Mesendoderm (in vitro differentiated cells): ENCODE measurements around the gene LY9.
A peak's percentile ranks its signal among the peaks of the same experiment; 100 is the strongest.

Experiments
- DNase-seq: peaks from one replicate; pipeline ENCODE4 v3.0.0; 2013
- H2AK5ac ChIP-seq: 2 replicates; pipeline ENCODE4 v1.6.1; 2013; ENCODE audit warnings: low read length, inconsistent platforms
- H2BK120ac ChIP-seq: 2 replicates; pipeline ENCODE4 v1.6.1; 2013; ENCODE audit warnings: low read depth, mild to moderate bottlenecking, low read length, moderate library complexity, mixed read lengths
- H2BK15ac ChIP-seq: replicated peaks from 2 replicates; pipeline ENCODE4 v1.6.1; 2013; ENCODE audit warnings: low read depth, mild to moderate bottlenecking, moderate library complexity
- H2BK5ac ChIP-seq: 2 replicates; pipeline ENCODE4 v1.6.1; 2013; ENCODE audit warnings: low read length, inconsistent platforms
- H3K18ac ChIP-seq: 2 replicates; pipeline ENCODE4 v1.6.1; 2013; ENCODE audit warnings: mild to moderate bottlenecking, low read length, mixed read lengths
- H3K23ac ChIP-seq: one replicate; pipeline ENCODE4 v1.6.1; 2013; ENCODE audit warnings: low read length
- H3K27ac ChIP-seq: 2 replicates; pipeline ENCODE4 v1.5.1; 2013; ENCODE audit warnings: low read depth, mild to moderate bottlenecking, inconsistent platforms, low read length, moderate library complexity
- H3K27me3 ChIP-seq: 2 replicates; pipeline ENCODE4 v1.6.1; 2013; ENCODE audit warnings: low read length, control low read depth, mild to moderate bottlenecking, inconsistent platforms; ENCODE audit not compliant: insufficient read depth, poor library complexity
- H3K36me3 ChIP-seq: 2 replicates; pipeline ENCODE4 v1.6.1; 2013; ENCODE audit warnings: low read length, inconsistent platforms; ENCODE audit not compliant: control insufficient read depth, insufficient read depth
- H3K4ac ChIP-seq: one replicate; pipeline ENCODE4 v1.6.1; 2013; ENCODE audit warnings: low read depth, mild to moderate bottlenecking, low read length, moderate library complexity
- H3K4me1 ChIP-seq: 2 replicates; pipeline ENCODE4 v1.6.1; 2013; ENCODE audit warnings: low read depth, low read length, inconsistent platforms; ENCODE audit not compliant: control insufficient read depth
- H3K4me2 ChIP-seq: 2 replicates; pipeline ENCODE4 v1.6.1; 2013; ENCODE audit warnings: low read length
- H3K4me3 ChIP-seq: 2 replicates; pipeline ENCODE4 v1.5.1; 2013; ENCODE audit warnings: mild to moderate bottlenecking, low read length
- H3K56ac ChIP-seq: one replicate; pipeline ENCODE4 v1.6.1; 2013; ENCODE audit warnings: low read length
- H3K79me1 ChIP-seq: 2 replicates; pipeline ENCODE4 v1.6.1; 2013; ENCODE audit warnings: low read length, inconsistent platforms
- H3K79me2 ChIP-seq: 2 replicates; pipeline ENCODE4 v1.6.1; 2013; ENCODE audit warnings: mild to moderate bottlenecking, low read length; ENCODE audit not compliant: control insufficient read depth, insufficient read depth
- H3K9ac ChIP-seq: 2 replicates; pipeline ENCODE4 v1.6.1; 2013; ENCODE audit warnings: low read length, inconsistent platforms
- H4K5ac ChIP-seq: one replicate; pipeline ENCODE4 v1.6.1; 2013; ENCODE audit warnings: low read length
- H4K8ac ChIP-seq: one replicate; pipeline ENCODE4 v1.6.1; 2013; ENCODE audit warnings: low read depth, mild to moderate bottlenecking, control low read depth, low read length, moderate library complexity
- WGBS: extraction: QIAGEN DNeasy Blood & Tissue Kit; methylation state at CpG from one replicate; pipeline ENCODE4 v1.1.7; 2013; ENCODE audit warnings: low lambda C conversion rate, missing lambda C conversion rate; ENCODE audit not compliant: insufficient coverage; ENCODE audit errors: extremely low coverage; 5-methylcytosine and 5-hydroxymethylcytosine counted together

Gene LY9

DNA sequence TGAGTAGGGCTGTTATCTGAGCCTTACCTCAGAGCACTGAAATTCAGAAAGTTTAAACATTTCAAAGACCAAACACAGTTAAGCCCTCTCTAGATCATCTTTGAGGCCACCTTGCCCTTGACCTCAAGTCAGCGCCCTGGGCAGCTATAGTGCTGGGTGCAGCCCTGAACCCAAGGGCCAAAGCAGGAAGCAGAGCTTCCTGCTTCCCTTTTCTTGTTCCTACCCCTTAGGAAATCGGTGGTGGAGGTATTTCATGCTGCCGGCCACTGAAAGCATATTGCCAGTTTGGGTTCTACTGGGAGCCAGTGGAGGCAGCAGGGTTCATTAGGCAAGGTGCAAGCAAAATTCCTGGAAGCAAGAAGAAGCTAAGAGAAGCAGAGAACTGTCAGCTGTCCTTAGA lies 40.6 kb downstream of the LY9 start:
- no peak overlapping the region for H3K4me3 ChIP-seq
- no peak overlapping the region for H3K9ac ChIP-seq
- H3K79me2 ChIP-seq: no peaks in the 10 kb centered on the region
- no peak overlapping the region for H3K4me2 ChIP-seq
- H4K5ac ChIP-seq: no peak overlapping the region
- no peak overlapping the region for H3K4ac ChIP-seq
- H2BK120ac ChIP-seq: no peak overlapping the region
- no peak overlapping the region for H3K18ac ChIP-seq
- no peak overlapping the region for H4K8ac ChIP-seq
- no peaks in the 10 kb centered on the region for H3K79me1 ChIP-seq
- H3K27me3 ChIP-seq: no peaks in the 10 kb centered on the region
- no peak for DNase-seq
- H3K56ac ChIP-seq: no peak overlapping the region
- no peak overlapping the region for H3K23ac ChIP-seq
- H3K27ac ChIP-seq: no peak overlapping the region
- H3K4me1 ChIP-seq: no peaks in the 10 kb centered on the region
- H3K36me3 ChIP-seq: no peaks in the 10 kb centered on the region
- H2BK5ac ChIP-seq: no peak overlapping the region
- no peak overlapping the region for H2BK15ac ChIP-seq
- no CpG with 5 or more reads among the region's 3 CpGs for WGBS
- H2AK5ac ChIP-seq: no peak overlapping the region

DNA sequence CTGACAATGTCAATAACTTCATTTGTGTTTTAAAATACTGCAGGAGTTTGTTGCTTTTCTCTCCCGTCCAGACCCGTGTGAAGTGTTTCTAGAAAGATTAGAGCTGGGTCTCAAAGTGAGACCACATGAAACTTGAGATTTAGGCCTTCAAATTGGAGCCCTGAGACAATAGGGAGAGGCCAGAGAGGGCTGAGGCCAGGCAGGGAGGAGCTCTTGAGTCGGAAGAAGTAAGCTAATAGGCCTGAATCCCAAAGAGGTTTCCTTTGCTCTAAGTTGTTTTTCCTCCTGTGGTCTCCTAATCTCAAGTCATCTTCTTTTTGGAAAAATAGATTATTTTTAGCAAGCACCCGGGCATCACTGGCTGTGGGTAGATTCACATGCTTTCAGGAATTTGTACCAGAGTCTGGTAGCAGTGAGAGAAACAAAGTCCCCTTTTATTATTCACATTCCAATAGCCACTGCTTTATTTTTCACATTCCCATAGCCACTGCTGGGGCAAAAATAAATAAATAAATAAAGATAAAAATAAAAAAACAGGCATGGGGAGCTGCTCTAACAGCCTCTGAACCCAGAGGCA lies 41.1 kb downstream of the LY9 start:
- Histone ChIP-seq H3K27me3 (no peaks in the 10 kb centered on the region), H3K4me1 (no peaks in the 10 kb centered on the region), H3K9ac (no peak overlapping the region), H3K79me2 (no peaks in the 10 kb centered on the region), H3K36me3 (no peaks in the 10 kb centered on the region), H3K4me3 (no peak overlapping the region), H2BK5ac (no peak overlapping the region), H2BK120ac (no peak overlapping the region), H2BK15ac (no peak overlapping the region), H3K23ac (no peak overlapping the region), H4K5ac (no peak overlapping the region), H2AK5ac (no peak overlapping the region), H4K8ac (no peak overlapping the region), H3K56ac (no peak overlapping the region), H3K4me2 (no peak overlapping the region), H3K27ac (no peak overlapping the region), H3K18ac (no peak overlapping the region), H3K4ac (no peak overlapping the region), H3K79me1 (no peaks in the 10 kb centered on the region)
- no peak for DNase-seq
- no CpG with 5 or more reads among the region's 4 CpGs for WGBS

DNA sequence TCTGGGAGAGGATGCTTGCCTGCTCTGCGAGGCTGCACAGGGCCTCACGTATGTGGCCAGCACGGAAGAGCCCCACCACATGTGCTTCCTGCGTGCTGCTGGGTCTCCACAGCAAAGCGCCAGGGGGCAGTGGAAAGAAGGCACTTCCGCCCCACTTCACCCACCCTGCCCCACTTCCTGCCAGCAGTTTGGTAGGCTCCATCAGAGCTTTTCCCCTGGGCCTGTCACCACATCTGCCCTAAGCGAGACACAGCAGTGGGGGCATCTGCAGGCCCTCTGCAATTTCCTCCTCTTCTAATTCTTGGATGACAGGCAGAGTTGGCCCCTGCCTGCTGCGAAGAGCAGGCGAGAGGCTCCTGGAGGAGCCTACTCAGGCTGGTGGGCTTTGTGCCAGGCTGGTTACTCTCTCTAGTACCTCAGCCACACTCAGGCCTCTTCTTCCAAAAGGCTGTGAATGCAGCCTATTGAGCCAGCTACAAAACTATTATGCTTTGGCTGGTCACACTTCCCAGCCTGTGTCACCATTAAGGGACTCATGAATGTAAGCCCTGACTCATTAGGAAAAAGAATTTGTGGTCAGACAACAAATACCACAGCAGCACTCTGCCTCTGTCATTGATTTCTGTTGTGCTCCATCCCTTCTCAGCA lies 41.7 kb downstream of the LY9 start:
- H4K8ac ChIP-seq: no peak overlapping the region
- no peaks in the 10 kb centered on the region for H3K36me3 ChIP-seq
- no peak overlapping the region for H3K27ac ChIP-seq
- no peak overlapping the region for H3K18ac ChIP-seq
- no peak overlapping the region for H3K4ac ChIP-seq
- H3K9ac ChIP-seq: no peak overlapping the region
- no peaks in the 10 kb centered on the region for H3K27me3 ChIP-seq
- H4K5ac ChIP-seq: no peak overlapping the region
- no peak overlapping the region for H2AK5ac ChIP-seq
- DNase-seq: peak; percentile 13
- H3K4me3 ChIP-seq: no peak overlapping the region
- H3K23ac ChIP-seq: no peak overlapping the region
- no peak overlapping the region for H2BK5ac ChIP-seq
- no peaks in the 10 kb centered on the region for H3K79me1 ChIP-seq
- no peaks in the 10 kb centered on the region for H3K4me1 ChIP-seq
- no CpG with 5 or more reads among the region's 9 CpGs for WGBS
- H3K4me2 ChIP-seq: no peak overlapping the region
- no peaks in the 10 kb centered on the region for H3K79me2 ChIP-seq
- H2BK120ac ChIP-seq: no peak overlapping the region
- H3K56ac ChIP-seq: no peak overlapping the region
- H2BK15ac ChIP-seq: no peak overlapping the region

DNA sequence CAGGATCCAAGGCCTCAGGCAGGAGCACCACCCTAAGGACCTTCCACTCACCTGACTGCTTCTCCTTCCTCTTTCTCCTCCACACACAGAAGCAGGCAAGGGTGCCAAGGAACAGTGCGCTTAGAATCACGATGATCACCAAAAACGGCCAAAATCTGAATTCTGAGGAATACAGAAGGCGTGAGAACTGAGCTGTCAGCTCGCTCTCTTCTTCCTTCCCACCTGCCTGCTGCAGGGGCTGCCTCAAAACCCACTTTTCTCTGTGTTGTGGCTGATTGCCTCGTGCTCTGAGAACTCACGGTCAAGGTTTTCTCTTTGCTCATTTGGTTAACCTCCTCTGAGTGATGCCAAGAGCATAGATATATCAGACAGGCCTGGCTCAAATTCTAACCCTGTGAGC lies 42.9 kb downstream of the LY9 start:
- no peak overlapping the region for H3K18ac ChIP-seq
- H3K56ac ChIP-seq: no peak overlapping the region
- no peak overlapping the region for H3K4me3 ChIP-seq
- no peak overlapping the region for H2BK5ac ChIP-seq
- H3K79me1 ChIP-seq: no peaks in the 10 kb centered on the region
- no peak overlapping the region for H3K4me2 ChIP-seq
- no peaks in the 10 kb centered on the region for H3K79me2 ChIP-seq
- no peak overlapping the region for H2AK5ac ChIP-seq
- H2BK15ac ChIP-seq: no peak overlapping the region
- no peak overlapping the region for H3K9ac ChIP-seq
- no peak overlapping the region for H2BK120ac ChIP-seq
- no CpG with 5 or more reads among the region's 7 CpGs for WGBS
- H4K8ac ChIP-seq: no peak overlapping the region
- H4K5ac ChIP-seq: no peak overlapping the region
- H3K23ac ChIP-seq: no peak overlapping the region
- no peak overlapping the region for H3K4ac ChIP-seq
- H3K36me3 ChIP-seq: no peaks in the 10 kb centered on the region
- H3K4me1 ChIP-seq: no peaks in the 10 kb centered on the region
- no peaks in the 10 kb centered on the region for H3K27me3 ChIP-seq
- no peak overlapping the region for H3K27ac ChIP-seq
- no peak for DNase-seq

DNA sequence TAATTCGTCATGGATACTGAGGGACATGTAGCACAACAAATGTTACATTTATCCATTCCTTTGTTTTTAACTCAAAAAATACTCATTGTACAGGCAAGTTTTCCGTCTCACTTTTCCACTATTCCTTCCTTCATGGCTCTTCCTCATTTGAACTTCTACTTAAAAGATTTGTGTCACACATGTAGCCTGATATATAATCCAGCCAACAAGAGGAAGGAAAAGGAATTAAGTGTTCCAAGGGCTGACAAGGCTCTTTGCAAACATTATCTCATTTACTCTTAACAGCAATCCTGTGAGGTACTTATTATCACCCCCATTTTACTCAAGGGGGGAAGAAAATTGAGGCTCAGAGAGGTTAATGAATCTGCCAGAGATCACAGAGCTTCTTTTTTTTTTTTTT lies 43.8 kb downstream of the LY9 start:
- no peaks in the 10 kb centered on the region for H3K4me1 ChIP-seq
- H3K9ac ChIP-seq: no peak overlapping the region
- H3K4me3 ChIP-seq: no peak overlapping the region
- WGBS: no CpG with 5 or more reads among the region's 2 CpGs
- H2BK15ac ChIP-seq: no peak overlapping the region
- no peak overlapping the region for H3K4me2 ChIP-seq
- no peaks in the 10 kb centered on the region for H3K79me1 ChIP-seq
- no peak overlapping the region for H3K18ac ChIP-seq
- DNase-seq: no peak
- H4K5ac ChIP-seq: no peak overlapping the region
- no peak overlapping the region for H3K56ac ChIP-seq
- no peak overlapping the region for H2AK5ac ChIP-seq
- H3K79me2 ChIP-seq: no peaks in the 10 kb centered on the region
- H4K8ac ChIP-seq: no peak overlapping the region
- no peaks in the 10 kb centered on the region for H3K27me3 ChIP-seq
- H3K23ac ChIP-seq: no peak overlapping the region
- no peak overlapping the region for H2BK120ac ChIP-seq
- no peak overlapping the region for H3K27ac ChIP-seq
- H3K4ac ChIP-seq: no peak overlapping the region
- H2BK5ac ChIP-seq: no peak overlapping the region
- H3K36me3 ChIP-seq: no peaks in the 10 kb centered on the region

DNA sequence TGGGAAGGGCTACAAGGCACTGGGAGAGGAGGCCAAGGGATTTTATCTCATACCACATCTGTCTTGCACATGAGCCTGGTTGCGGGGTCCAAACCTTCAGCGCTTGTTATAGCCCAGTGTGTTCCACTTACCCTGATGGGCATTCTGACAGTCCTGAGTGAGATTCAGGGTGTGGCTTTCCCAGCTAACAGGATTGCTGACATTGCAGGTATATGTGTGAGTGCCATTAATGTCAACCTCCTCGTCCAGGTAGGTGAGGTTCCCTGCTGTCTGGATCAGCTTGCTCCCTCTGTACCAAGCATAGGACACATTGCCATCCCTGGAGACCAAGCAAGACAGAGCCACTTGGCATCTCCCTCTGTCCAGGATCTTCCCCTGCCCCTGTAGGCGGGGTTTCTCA lies 45.1 kb downstream of the LY9 start:
- Histone ChIP-seq H3K56ac (no peak overlapping the region), H2BK120ac (no peak overlapping the region), H3K79me1 (no peaks in the 10 kb centered on the region), H2BK5ac (no peak overlapping the region), H3K4me3 (no peak overlapping the region), H3K4me1 (no peaks in the 10 kb centered on the region), H3K36me3 (no peaks in the 10 kb centered on the region), H3K27ac (no peak overlapping the region), H3K27me3 (no peaks in the 10 kb centered on the region), H4K8ac (no peak overlapping the region), H3K23ac (no peak overlapping the region), H3K79me2 (no peaks in the 10 kb centered on the region), H2AK5ac (no peak overlapping the region), H3K4me2 (no peak overlapping the region), H2BK15ac (no peak overlapping the region), H4K5ac (no peak overlapping the region), H3K4ac (no peak overlapping the region), H3K9ac (no peak overlapping the region), H3K18ac (no peak overlapping the region)
- no peak for DNase-seq
- WGBS: no CpG with 5 or more reads among the region's 4 CpGs
